ENCODE results near the gene KPNA1.
"Not testable (repeated sequence)": the region's sequence is repeated elsewhere in the genome, so short reads cannot be mapped to it uniquely, and the experiment has no call there.

KPNA1 gene

DNA sequence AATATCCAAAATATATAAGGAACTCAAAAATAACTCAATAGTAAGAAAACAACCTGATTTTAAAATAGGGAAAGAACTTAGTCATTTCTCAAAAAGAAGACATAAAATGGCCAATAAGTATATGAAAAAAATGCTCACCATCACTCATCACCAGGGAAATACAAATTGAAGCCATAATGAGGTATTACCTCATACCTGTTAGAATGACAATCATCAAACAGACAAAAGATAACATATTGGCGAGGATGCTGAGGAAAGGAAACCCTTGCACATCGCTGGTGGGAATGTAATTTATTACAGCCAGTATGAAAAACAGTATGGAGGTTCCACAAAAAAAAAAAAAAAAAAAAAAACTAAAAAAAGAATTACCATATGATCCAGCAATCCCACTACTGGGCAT lies 38.2 kb downstream of the KPNA1 start:
- DNase-seq (ENCODE audit: low read depth, low spot score) = no peak

DNA sequence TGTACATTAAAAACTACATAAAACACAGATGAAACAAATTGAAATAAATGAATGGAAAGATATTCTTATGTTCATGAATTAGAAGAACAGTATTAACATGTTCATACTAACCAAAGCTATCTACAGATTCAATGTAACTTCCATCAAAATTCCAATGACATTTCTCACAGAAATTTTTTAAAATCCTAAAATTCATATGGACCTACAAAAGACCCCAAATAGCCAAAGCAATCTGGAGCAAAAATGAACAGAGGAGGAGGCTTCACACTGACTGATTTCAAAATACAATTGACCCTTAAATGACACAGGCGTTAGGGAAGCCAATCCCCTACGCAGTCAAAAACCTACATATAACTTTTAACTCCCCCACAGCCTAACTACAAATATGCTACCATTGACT lies 39.4 kb downstream of the KPNA1 start:
- DNase-seq (ENCODE audit: low read depth, low spot score) = no peak

DNA sequence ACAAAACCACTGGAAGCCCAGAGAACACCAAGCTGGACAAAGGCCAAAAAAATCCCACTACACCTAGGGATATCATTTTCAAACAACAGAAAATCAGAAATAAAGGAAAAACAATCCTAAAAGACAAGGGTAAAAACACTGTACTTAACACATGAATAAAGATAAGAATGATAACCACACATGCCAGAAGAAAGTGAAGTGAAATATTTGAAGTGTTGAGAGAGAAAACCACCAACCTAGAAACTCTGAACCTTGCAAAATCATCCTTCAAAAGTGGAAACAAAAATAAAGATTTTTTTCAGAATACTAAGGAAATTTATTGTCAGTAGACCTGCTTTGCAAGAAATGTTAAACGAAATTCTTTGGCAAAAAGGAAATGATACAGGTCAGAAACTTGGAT lies 45.1 kb downstream of the KPNA1 start:
- DNase-seq (ENCODE audit: low read depth, low spot score) = no peak

DNA sequence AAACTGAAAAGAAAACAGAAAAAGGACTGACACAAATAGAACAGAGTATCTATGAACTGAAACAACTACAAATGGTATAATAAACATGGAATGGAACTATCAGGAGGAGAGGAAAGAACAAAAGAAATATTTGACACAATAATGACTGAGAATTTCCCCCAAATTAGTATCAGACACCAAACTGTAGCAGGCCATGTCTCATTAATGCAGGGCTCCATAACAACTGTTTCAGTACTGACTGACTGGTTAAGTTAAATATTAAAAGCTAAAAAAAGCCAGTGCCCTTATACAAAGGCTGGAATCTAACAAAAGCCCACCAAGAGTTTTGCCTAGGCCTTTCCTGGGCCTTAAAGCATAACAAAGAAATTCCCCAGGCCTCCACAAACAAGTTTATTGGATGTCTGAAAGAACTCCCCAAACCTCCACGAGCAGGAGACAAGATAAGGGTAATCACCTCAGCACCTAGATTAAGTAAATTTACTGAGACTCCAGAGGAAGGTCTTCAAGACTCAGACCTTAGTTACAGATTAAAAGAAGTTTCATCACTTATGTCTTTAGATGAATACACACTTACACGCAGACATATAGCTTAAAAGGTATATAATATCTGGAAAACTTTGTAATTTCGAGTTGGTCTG lies 45.7 kb downstream of the KPNA1 start:
- DNase-seq (ENCODE audit: low read depth, low spot score) = no peak

DNA sequence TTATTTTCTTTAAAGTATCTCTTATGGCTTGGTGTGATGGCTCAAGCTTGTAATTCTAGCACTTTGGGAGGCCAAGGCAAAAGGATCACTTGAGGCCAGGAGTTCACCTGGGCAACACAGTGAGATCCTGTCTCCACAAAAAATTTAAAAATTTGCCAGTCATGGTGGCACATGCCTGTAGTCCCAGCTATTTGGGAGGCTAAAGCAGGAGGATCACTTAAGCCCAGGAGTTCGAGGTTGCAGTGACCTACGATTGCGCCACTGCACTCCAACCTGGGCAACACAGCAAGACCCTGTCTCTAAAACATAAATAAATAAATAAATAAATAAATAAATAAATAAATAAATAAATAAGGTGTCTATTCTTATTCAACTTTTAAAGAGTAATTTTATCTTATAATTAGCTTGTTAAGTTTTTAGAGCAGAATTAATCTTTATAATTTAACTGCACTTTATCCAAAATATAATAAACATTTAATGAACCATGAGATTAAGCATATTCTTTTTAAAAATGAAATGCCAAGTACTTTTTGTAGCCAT lies 48.0 kb downstream of the KPNA1 start:
- no peak for DNase-seq (ENCODE audit: low read depth, low spot score)

DNA sequence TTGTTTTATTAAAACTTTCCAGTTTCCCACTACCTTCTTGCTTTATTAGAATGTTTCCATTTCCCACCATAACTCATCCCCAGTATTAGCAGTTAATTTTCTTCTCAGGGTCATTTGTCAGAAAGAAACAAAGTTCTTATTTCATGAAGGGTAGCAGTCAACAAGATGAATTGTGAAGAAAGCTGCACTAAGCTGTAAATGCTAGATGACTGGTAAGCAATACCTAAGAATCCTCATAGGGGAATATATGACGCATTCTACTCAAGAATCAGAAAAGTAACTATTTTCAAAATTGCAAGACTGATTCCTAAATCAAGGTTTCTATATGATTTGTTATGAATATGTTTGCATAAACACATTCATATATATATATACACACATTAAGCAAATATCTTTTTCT lies 50.1 kb downstream of the KPNA1 start:
- no peak for DNase-seq (ENCODE audit: low read depth, low spot score)

DNA sequence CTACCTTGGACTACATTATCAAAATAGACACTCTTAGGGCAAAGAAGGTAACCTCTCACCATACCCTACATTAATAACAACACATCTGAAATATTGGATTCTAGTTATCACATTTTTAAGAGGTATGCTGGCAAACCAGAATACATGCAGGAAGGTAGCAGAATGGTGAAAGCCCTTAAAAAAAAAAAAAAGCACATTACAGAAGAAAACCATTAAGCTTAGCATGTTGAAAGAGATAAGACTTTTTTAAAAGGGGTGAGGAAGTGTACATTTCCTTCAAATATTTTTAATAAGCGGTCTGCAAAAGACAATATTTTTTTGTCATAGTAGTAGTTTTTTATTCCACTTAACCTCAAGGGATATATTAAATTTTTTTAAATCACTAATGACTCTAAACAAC lies 52.3 kb downstream of the KPNA1 start:
- DNase-seq (ENCODE audit: low read depth, low spot score) = no peak

DNA sequence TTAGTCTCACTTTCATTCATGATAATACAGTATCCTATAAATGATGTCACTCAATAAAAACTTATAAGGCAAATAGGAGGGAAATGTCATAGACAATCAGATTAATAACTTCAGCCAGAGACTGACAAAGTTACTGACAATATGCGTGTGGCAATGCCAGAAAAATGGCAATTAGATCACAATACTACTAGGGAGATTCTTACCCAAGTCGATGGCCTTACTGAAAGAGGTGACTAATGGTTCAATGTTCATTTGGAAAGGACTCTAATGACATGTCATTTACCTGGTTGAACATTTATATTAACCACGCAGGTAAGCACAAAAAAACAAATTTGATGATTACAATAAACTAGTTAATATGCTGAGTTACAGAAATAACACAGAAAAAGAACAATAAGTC lies 52.9 kb downstream of the KPNA1 start:
- no peak for DNase-seq (ENCODE audit: low read depth, low spot score)

DNA sequence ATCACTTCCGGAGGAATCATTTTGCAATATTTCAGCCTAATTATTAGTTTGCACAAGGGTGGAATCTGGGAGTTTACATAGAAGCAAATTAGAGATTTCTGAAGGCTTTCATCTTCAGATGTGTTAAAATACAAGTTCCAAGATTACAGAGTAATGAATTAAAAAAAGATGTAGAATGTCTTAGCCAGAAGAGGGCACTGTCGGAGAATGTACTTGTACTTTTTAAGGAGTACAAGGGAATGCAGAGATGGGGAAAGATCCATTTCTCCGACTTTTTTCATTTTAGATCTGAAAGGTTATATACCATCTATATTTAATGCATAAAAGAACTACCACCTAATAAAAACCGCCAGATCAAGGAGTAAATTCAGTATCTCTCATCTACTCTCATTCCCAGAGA lies 55.7 kb downstream of the KPNA1 start:
- no peak for DNase-seq (ENCODE audit: low read depth, low spot score)

DNA sequence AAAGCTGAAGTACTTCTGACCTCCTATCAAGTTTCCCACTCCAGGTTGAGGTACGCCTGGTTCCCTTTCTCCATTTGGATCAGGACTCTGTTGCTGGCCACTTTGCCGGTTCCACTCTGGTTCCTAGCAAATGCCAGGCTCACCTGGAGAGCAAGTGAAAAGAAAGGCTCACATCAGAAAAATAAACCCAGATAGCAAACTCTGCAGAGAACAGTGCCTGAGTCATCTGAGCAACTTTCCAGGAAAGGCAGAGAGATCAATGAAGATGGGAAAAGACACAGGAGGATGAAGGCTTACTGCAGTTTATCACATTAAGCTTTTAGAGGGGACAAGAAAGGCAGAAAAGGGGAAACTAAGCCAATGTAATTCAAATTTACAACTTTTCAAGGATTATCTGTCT lies 57.0 kb downstream of the KPNA1 start:
- DNase-seq (ENCODE audit: low read depth, low spot score) = no peak

DNA sequence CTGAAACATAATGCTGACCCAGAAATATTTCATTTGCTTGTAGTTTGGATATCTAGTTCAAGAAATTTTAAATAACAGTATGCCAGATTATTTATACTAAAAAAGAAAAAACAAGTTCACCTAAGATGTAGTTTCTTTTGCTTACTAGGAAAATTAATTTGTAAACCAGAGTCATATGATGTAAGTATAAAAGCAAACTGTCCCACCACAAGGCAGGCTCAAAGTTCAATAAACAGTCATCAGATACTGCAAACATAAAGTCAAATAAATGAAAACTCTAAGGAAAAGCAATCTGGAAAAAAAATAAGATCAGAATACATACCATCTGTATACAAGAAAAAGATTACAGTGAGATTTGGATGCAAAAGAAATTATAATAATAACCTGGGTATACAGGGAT lies 58.7 kb downstream of the KPNA1 start:
- no peak for DNase-seq (ENCODE audit: low read depth, low spot score)

DNA sequence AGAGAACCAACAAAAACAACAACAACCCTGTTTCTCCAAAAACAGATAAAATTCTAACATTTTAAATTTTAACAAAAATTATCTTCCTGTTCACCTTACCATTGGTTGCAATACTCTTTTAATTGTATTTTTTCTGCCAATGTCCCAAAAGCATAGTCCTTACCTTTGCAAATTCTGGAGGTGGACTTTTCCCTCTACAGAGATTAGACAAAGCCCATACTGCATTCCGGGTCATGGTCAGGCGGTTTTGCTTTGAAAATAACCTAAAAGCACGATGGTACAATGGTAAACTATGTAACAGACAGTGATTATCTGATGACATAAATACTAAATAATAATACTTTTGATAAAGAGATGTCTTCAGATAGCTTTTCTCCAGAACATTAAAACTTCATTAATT lies 63.4 kb downstream of the KPNA1 start:
- no peak for DNase-seq (ENCODE audit: low read depth, low spot score)

DNA sequence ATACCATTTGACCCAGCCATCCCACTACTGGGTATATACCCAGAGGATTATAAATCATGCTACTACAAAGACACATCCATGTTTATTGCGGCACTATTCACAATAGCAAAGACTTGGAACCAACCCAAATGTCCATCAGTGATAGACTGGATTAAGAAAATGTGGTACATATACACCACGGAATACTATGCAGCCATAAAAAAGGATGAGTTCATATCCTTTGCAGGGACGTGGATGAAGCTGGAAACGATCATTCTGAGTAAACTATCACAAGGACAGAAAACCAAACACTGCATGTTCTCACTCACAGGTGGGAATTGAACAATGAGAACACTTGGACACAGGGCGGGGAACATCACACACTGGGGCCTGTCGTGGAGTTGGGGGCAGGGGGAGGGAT lies 66.5 kb downstream of the KPNA1 start:
- not testable (repeated sequence) for DNase-seq (ENCODE audit: low read depth, low spot score)

DNA sequence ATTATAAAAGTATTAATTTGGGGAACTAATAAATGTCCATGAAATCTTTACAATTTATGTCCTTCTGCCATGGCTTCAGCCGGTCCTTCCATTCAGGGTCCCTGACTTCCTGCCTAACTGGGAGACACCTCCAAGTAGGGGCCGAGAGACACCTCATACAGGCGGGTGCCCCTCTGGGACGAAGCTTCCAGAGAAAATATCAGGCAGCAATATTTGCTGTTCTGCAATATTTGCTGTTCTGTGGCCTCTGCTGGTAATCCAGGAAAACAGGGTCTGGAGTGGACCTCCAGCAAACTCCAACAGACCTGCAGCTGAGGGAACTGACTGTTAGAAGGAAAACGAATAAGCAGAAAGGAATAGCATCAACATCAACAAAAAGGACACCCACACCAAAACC lies 70.2 kb downstream of the KPNA1 start:
- DNase-seq (ENCODE audit: low read depth, low spot score) = not testable (repeated sequence)

DNA sequence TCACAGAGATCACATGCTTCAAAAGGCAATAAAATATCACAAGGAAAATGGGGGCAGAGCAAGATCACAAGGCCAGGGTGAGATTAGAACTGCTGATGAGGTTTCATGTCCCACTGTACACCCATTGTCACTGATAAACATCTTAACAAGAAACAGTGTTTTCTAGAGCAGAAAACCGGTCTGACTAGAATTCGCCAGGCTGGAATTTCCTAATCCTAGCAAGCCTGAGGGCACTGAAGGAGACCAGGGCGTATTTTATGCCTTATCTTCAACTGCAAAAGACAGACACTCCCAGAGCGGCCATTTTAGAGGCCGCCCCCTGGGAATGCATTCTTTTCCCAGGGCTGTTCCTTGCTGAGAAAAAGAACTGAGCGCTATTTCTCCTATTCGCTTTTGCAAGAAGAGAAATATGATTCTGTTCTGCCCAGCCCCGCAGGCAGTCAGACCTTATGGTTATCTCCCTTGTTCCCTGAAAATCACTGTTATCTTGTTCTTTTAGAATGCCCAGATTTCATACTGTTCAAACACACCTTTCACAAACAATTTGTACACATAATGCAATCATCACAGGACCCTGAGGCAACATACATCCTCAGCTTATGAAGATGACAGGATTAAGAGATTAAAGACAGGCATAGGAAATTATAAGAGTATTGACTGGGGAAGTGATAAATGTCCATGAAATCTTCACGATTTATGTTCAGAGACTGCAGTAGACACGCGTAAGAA lies 70.8 kb downstream of the KPNA1 start:
- not testable (repeated sequence) for DNase-seq (ENCODE audit: low read depth, low spot score)

DNA sequence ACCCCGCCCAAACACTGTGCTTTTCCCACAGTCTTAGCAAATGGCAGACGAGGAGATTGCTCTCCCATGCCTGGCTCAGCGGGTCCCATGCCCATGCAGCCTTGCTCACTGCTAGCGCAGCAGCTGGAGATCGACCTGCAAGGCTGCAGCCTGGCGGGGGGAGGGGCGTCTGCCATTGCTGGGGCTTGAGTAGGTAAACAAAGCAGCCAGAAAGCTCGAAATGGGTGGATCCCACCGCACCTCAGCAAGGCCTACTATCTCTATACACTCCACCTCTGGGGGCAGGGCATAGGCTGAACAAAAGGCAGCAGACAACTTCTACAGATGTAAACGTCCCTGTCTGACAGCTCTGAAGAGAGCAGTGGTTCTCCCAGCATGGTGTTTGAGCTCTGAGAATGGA lies 71.6 kb downstream of the KPNA1 start:
- DNase-seq (ENCODE audit: low read depth, low spot score) = no peak

DNA sequence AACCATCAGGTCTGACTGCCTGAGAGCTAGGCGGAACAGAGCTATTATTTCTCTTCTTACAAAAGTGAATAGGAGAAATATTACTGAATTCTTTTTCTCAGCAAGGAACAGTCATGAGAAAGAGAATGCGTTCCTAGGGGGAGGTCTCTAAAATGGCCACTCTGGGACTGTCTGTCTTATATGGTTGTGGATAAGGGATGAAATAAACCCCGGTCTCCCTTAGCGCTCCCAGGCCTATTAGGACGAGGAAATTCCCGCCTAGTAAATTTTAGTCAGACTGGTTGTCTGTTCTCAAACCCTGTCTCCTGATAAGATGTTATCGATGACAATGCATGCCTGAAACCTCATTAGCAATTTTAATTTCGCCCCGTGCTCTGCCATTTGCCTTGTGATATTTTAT lies 78.8 kb downstream of the KPNA1 start:
- DNase-seq (ENCODE audit: low read depth, low spot score) = no peak

DNA sequence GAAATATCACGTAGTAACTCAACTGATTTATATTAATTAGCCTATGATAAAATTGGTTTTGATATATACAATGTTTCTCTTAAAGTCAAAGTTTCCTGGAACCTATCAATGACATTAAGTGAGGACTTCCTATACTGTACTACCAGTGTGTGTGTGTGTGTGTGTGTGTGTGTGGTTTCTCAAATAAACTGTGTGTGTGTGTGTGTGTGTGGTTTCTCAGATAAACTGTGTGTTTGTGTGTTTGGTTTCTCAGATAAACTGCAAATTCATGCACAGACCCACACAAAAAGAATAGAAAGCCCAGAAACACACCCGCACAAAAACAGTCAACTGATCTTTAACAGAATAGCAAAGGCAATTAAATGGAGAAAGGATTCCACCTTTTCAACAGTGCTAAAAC lies 84.4 kb downstream of the KPNA1 start:
- no peak for DNase-seq (ENCODE audit: low read depth, low spot score)

DNA sequence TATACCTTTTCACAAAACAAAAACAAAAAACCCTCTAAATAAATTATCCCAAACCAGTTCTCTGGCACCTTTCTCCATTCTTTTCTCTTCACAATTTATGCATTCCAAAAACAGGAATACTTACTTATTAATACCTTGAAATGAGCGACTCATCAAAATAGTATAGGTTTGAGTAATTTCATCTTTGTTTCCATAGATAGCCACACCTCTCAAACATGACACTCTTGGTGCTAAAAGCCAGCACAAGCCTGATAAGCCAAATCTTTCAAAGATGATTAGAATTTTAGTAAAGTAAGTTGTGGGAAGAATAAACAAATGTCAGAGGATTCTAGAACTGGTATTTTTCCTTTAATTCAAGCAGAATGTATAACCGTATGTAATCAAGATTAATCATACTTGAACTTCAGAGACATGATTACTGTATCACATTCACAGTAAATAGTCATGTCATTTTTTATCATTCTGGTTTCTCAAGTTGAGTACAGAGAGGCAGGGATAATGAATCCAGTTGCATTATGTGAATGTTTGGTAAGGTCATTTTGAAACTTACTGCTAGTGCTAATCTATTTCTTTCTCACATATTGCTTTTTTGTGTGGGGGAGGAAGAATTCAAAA lies 86.8 kb downstream of the KPNA1 start:
- DNase-seq (ENCODE audit: low read depth, low spot score) = no peak

DNA sequence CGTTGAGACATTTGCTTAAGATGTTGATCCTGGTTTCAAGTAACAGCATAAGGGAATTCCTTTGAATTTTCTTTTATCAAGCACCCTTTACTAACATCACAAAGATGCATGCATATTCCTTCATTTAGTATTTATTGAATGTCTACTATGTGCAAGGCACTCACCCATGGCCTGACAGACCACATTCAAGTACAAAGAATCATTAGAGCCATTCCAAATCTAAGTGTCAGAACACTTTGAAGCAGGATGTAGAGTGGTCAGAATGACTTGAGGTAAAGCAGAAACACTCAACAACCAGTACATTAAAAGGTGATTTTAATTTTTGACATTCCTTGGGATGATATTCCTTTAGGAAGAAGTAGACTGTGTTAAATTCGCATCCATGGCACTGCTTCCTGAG lies 92.9 kb downstream of the KPNA1 start:
- DNase-seq (ENCODE audit: low read depth, low spot score) = no peak

DNA sequence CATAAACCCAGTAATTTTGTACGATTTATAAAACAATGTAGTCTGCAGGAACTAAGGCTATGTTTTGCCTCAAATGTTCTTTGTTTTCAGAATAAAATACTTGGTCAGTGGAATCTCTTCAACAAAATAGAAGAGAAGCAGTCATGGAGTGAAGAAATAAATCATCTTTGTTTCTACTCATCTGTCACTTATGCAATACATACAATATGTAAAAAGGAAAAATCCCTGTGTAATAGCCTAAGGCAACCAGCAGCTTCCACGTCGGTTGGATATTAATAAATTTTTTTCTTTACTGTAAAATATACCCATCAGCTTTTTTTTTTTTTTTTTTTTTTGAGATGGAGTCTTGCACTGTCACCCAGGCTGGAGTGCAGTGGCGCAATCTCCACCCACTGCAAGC lies 93.6 kb downstream of the KPNA1 start:
- DNase-seq (ENCODE audit: low read depth, low spot score) = no peak

DNA sequence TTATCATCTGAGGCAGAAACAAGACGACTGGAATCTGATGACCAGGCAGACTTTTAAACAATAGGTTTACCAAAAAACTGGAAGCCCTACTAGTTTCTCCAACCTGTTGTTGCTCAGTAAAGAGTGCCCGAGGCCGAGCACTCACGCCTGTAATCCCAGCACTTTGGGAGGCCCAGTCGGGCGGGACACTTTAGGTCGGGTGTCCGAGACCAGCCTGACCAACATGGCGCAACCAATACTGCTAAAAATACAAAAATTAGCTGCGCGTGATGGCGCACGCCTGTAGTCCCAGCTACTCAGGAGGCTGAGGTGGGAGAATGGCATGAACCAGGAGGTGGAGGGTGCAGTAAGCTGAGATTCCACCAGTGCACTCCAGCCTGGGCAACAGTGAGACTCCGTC lies 97.8 kb downstream of the KPNA1 start:
- DNase-seq (ENCODE audit: low read depth, low spot score) = no peak
